Bronchial epithelial cell (primary cell): Measurements from ENCODE around the gene PIK3R6. TPM values are rescaled to one million over a fixed set of nuclear protein-coding genes. Genes with fewer than 3 reads are reported as not detected.

ENCODE experiments used
- DNase-seq: peaks from one replicate; pipeline ENCODE4 v3.0.0-alpha.2; 2010; ENCODE audit warnings: low read depth
- FAIRE-seq: peaks from 2 replicates; lab custom pipeline; 2011; peaks lifted over from hg19 to GRCh38; lab: Jason Lieb, UNC
- H3K27me3 ChIP-seq: 2 replicates; pipeline ENCODE4 v1.5.1; 2011; ENCODE audit warnings: low read length; ENCODE audit not compliant: control insufficient read depth, insufficient read depth
- H3K36me3 ChIP-seq: 2 replicates; pipeline ENCODE4 v1.5.1; 2011; ENCODE audit warnings: low read length; ENCODE audit not compliant: control insufficient read depth, insufficient read depth
- H3K4me3 ChIP-seq: 2 replicates; pipeline ENCODE4 v1.5.1; 2011; ENCODE audit warnings: mild to moderate bottlenecking, low read depth, low read length, control low read depth
- total RNA-seq: library from RNA; depleted of rRNA; stranded (reverse); fragments of >200 nt; gene quantifications from 2 replicates; pipeline ENCODE4 v1.2.1, GENCODE V29; 2014
- TF ChIP-seq, protein P1 (sequence below): IDR thresholded peaks from 2 replicates; pipeline ENCODE4 v1.5.1; 2011; ENCODE audit warnings: mild to moderate bottlenecking, moderate library complexity, low read length, control low read depth, inconsistent platforms; ENCODE audit not compliant: insufficient read depth, severe bottlenecking

PIK3R6 gene
- total RNA-seq, 1 donor from 2014 or later = not detected

DNA sequence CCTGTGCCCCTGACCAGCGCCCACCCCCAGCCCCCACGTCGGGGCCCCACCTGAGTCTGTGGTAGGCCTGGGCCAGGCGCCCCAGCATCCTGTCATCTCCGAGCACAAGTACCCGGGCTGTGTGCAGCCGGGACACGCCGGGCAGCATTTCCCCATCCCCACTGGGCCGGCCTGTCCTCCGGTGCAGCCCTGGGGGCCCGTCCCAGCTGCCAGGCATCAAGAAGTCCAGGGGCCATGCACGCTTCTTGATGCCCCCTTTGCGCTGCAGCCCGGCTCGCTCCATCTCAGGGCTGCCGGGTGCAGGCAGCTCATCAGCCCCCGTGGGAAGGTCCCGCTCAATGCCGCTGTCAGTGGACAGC, 39.0 kb downstream of the PIK3R6 start:
- no peak overlapping the region for H3K4me3 ChIP-seq
- no peaks in the 10 kb centered on the region for H3K27me3 ChIP-seq
- TF ChIP-seq, protein P1, sequence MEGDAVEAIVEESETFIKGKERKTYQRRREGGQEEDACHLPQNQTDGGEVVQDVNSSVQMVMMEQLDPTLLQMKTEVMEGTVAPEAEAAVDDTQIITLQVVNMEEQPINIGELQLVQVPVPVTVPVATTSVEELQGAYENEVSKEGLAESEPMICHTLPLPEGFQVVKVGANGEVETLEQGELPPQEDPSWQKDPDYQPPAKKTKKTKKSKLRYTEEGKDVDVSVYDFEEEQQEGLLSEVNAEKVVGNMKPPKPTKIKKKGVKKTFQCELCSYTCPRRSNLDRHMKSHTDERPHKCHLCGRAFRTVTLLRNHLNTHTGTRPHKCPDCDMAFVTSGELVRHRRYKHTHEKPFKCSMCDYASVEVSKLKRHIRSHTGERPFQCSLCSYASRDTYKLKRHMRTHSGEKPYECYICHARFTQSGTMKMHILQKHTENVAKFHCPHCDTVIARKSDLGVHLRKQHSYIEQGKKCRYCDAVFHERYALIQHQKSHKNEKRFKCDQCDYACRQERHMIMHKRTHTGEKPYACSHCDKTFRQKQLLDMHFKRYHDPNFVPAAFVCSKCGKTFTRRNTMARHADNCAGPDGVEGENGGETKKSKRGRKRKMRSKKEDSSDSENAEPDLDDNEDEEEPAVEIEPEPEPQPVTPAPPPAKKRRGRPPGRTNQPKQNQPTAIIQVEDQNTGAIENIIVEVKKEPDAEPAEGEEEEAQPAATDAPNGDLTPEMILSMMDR = no peak
- DNase-seq = no peak
- H3K36me3 ChIP-seq = no peaks in the 10 kb centered on the region
- FAIRE-seq = no peak

DNA sequence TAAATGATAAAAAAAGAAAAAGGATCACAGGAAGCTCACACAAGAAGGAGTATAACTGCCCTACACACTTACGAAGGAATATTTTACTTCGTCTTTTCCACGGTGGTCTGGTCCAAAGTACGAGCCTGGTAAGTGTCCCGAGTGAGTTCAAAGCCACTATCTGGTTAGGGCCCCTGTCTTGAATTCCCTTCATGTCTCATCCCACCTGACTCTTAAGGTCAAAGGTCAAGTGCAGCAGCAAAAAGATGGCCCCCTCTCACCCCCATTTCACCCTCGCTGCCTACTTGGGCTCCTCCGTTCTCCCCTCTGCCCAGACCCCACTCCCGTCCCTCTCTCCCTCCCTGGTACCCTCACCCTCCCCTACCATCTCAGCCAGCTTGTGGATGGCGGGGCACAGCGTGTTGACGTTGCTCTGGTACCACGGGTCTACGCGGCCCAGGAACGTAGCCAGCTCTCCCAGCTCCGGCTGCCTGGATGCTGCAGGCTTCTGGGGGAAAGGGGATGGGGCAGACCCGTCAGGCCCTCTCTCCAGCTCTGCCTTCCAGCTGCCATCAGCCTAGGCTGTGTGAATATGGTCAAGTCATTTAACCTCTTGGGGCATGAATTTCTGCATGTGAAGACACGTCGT, 40.6 kb downstream of the PIK3R6 start:
- no peak for DNase-seq
- no peaks in the 10 kb centered on the region for H3K36me3 ChIP-seq
- no peak for FAIRE-seq
- no peak overlapping the region for H3K4me3 ChIP-seq
- TF ChIP-seq, protein P1 = no peak
- H3K27me3 ChIP-seq = no peaks in the 10 kb centered on the region

DNA sequence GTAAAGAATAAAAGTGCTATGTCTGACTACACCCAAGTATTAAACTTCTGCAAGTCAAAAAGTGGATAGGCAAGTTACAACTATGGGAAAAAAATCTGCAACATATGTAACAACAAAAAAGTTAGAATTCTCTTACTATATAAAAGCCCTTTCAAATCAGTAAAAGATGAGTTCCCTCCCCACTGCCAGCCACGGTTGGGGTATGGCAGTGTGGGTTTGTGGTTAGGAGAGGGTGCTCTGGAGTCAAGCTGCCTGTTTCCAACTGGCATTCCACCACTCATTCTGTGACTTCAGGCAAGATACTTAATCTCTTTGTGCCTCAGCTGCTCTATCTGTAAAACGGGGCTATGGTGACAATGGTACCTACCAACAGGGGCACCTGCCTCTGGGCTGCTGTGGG, 41.7 kb downstream of the PIK3R6 start:
- FAIRE-seq = no peak
- Histone ChIP-seq H3K4me3 (no peak overlapping the region), H3K27me3 (no peaks in the 10 kb centered on the region), H3K36me3 (no peaks in the 10 kb centered on the region)
- TF ChIP-seq, protein P1 = no peak
- no peak for DNase-seq

DNA sequence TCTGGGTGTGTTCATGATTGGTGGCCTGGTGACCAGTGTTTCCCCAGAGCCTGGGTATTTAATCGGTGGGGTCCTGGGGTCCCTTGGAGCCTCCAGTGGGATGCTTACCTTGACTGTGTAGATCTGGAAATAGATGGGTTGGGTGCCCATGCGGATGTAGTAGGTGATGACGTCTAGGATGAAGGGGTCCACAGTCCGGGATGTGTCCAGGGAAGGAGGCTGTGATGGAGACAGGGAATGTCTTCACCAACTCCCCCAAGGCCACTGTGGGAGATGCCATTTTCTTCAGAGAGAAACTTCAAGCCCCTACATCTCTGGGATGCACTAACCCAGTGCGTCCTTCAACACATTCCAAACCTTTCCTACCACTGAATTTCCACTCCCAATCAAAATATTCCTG, 44.2 kb downstream of the PIK3R6 start:
- Histone ChIP-seq H3K4me3 (no peak overlapping the region), H3K36me3 (no peaks in the 10 kb centered on the region), H3K27me3 (no peaks in the 10 kb centered on the region)
- TF ChIP-seq, protein P1 = no peak
- FAIRE-seq (no peak), DNase-seq (no peak)

DNA sequence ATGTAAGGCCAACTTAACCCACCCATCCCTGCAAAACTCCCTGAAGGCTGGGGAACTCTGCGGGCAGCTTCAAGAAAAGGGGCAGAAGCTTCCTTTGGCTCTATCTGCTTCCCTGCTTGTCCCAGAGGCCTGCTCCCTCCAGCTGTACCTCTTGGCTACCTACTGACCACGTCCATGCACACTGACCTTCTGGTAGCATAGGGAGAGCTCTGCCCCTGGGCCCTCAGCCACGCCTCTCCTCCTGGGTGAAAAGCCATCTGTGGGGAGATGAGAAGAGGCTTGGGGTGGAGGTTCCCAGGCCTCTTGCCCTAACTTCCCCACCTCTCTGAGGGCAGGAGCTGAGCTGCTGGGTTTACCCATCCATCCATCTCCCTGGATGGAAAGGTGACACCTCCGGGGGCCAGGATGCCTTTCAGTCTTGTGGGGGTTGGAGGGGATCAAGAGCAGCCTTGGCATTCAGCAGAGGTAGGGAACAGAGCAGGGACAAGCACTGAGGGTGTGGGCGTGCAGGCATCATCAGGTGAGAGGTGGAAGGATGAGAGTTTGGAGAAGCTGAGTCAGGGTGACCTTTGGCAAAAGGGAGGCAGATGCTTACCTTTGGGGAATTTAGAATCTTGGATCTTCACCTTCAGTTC, 45.0 kb downstream of the PIK3R6 start:
- Histone ChIP-seq H3K27me3 (no peaks in the 10 kb centered on the region), H3K4me3 (no peak overlapping the region), H3K36me3 (no peaks in the 10 kb centered on the region)
- TF ChIP-seq, protein P1 = no peak
- no peak for FAIRE-seq
- DNase-seq = no peak
